ENCODE data around the gene FOXQ1. TPM values are rescaled to one million over a fixed set of nuclear protein-coding genes. Genes with fewer than 3 reads are reported as not detected.

The FOXQ1 gene
- total and polyA plus RNA-seq, 2 of the 13 experiments (the other 11 are each of a cell fraction or from before 2014, with no cell fraction given) = 35.2 to 39.8 TPM

DNA sequence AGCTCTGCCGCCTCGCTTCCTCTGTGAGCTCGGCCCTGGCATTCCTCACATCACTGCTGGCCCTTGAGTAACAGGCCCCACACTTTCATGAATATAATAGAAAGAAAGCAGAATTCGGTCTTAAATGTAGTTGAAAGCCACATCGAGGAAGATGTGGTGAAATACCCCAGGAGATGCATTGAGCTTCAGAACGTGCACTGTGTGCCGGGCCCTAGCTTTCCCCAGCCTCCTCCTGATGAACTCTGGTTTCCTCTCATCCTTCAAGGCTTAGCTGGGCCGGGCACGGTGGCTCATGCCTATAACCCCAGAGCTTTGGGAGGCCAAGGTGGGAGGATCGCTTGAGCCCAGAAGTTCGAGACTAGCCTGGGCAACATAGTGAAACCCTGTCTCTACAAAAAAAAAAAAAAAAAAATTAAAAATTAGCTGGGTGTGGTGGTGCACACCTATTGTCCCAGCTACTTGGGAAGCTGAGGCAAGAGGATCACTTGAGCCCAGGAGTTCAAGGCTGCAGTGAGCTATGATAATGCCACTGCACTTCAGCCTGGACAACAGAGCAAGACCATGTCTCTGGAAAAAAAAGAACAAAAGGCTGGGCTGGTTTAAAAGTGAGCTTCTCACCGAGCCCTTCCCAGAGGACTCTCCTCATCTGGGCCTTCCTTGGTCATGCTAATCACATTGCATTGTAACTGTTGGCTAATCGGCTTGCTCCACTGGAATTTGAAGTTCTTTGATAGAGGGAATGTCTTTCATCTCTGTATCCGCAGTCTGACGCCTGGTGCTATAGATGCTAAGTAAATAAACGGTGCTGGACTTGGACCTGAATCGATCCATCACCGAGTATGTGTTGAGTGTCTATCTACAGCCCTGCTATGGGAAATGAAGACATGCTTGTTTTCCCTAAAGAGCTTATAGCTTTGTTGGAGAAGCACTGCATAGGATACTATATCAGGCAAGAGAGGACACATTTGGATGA is 43.8 kb upstream of the FOXQ1 start (continued):
- TF ChIP-seq MTA3 (CRISPR knock-in tag; IDR thresholded peaks at IDR 0.05) (no peak), SIX4 (CRISPR knock-in tag; IDR thresholded peaks at IDR 0.05) (peak; percentile 96), IKZF4 (CRISPR knock-in tag; IDR thresholded peaks at IDR 0.05; ENCODE audit: borderline replicate concordance, low read depth, not compliant biosample characterization) (no peak), ZNF513 (CRISPR knock-in tag; conservative IDR thresholded peaks at IDR 0.05) (0 out of 2 replicates have a peak, but pooled peaks have one; percentile 14), MYPOP (CRISPR knock-in tag; IDR thresholded peaks at IDR 0.05) (peak; percentile 81), ZNF234 (CRISPR knock-in tag; conservative IDR thresholded peaks at IDR 0.05) (no peak), NR3C1 (CRISPR knock-in tag; IDR thresholded peaks at IDR 0.05) (no peak), ZNF891 (CRISPR knock-in tag; IDR thresholded peaks at IDR 0.05) (no peak), SAFB2 (CRISPR knock-in tag; IDR thresholded peaks at IDR 0.05; ENCODE audit: borderline replicate concordance, low read depth) (peak; percentile 91; the same call in 1 of the 2 replicates), ZNF788 (CRISPR knock-in tag; IDR thresholded peaks at IDR 0.05; ENCODE audit: borderline replicate concordance) (peak; percentile 85; the same call in 1 of the 2 replicates), TBX2 (CRISPR knock-in tag; IDR thresholded peaks at IDR 0.05; ENCODE audit: borderline replicate concordance) (peak; percentile 99), ZNF503 (CRISPR knock-in tag; IDR thresholded peaks at IDR 0.05) (peak; percentile 100), ZNF543 (CRISPR knock-in tag; IDR thresholded peaks at IDR 0.05) (peak; percentile 80; the same call in 1 of the 2 replicates), CEBPZ (IDR thresholded peaks at IDR 0.05; ENCODE audit: low read length) (no peak), FOXM1 (CRISPR knock-in tag; IDR thresholded peaks at IDR 0.05) (no peak), SRF (IDR thresholded peaks at IDR 0.05; ENCODE audit: low read depth, low read length) (0 out of 2 replicates have a peak, but pooled peaks have one; percentile 36), TEAD2 (CRISPR knock-in tag; IDR thresholded peaks at IDR 0.05) (peak; percentile 75; the same call in 1 of the 2 replicates)
- TF ChIP-seq, protein P1, sequence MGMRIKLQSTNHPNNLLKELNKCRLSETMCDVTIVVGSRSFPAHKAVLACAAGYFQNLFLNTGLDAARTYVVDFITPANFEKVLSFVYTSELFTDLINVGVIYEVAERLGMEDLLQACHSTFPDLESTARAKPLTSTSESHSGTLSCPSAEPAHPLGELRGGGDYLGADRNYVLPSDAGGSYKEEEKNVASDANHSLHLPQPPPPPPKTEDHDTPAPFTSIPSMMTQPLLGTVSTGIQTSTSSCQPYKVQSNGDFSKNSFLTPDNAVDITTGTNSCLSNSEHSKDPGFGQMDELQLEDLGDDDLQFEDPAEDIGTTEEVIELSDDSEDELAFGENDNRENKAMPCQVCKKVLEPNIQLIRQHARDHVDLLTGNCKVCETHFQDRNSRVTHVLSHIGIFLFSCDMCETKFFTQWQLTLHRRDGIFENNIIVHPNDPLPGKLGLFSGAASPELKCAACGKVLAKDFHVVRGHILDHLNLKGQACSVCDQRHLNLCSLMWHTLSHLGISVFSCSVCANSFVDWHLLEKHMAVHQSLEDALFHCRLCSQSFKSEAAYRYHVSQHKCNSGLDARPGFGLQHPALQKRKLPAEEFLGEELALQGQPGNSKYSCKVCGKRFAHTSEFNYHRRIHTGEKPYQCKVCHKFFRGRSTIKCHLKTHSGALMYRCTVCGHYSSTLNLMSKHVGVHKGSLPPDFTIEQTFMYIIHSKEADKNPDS (CRISPR knock-in tag; IDR thresholded peaks at IDR 0.05) = peak; percentile 93
